ENCODE results near the gene FUT9.
"Not testable (repeated sequence)": the region's sequence is repeated elsewhere in the genome, so short reads cannot be mapped to it uniquely, and the experiment has no call there.

FUT9 gene

DNA sequence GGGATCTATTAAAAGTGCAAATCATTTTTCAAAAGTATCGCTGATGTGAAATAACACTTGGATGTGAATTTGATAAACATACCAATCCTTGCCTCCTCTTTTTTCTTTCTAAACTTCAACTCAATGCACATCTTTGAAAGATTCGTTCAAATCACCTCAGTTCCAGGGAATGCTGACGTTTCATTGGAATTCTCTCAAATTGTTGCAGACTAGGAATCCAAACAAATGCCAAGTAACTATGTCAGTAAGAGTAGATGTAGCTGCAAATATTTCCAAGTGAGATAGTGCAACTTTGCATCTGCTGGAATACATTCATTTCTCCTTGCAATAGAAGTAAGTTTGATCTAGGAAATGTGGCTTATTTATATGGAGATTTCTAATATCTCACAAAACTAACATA lies 220.7 kb downstream of the FUT9 start:
- no peak overlapping the region for H3K4me3 Mint-ChIP-seq
- H3K4me1 Mint-ChIP-seq = no peaks in the 10 kb centered on the region
- peaks cover 0 to 3% of the 10 kb centered on the region in 2 donors for H3K9me3 Mint-ChIP-seq
- no peaks in the 10 kb centered on the region for H3K36me3 Mint-ChIP-seq
- H3K27me3 Mint-ChIP-seq = no peaks in the 10 kb centered on the region
- DNase-seq (no peak), ATAC-seq (replicated peaks) (no peak)
- no peak overlapping the region for H3K27ac Mint-ChIP-seq

DNA sequence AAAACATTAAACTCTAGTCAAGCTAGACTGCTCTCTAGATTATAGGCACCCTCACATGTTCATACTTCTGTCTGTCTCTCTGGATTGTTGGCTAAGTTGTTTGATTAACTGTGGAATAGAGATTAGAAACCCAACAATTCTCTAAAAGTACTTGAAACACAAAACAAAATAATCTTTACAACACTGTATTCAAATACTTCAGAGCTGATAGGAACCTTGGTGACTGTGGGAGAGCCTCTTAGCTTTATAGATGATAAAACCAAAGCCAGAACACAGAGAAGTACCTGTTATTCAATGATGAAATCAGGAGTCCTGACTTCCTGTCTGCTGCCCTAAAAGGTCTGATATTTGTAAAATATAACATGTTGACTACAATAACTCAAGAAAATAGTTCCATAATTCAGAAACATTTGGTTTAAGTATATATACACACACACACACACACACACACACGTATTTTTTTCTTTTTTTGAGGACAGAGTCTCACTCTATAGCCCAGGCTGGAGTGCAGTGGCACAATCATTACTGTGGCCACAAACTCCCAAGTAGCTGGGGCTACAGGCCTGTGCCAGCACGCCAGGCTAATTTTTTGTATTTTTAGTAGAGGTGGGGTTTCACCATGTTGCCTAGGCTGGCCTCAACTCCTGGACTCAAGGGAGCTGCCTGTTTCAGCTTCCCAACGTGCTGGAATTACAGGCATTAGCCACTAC lies 222.0 kb downstream of the FUT9 start:
- Mint-ChIP-seq H3K36me3 (no peaks in the 10 kb centered on the region), H3K9me3 (peaks cover 0 to 3% of the 10 kb centered on the region in 2 donors), H3K4me1 (no peaks in the 10 kb centered on the region), H3K4me3 (no peak overlapping the region), H3K27ac (no peak overlapping the region), H3K27me3 (no peaks in the 10 kb centered on the region)
- DNase-seq (no peak), ATAC-seq (replicated peaks) (no peak)

DNA sequence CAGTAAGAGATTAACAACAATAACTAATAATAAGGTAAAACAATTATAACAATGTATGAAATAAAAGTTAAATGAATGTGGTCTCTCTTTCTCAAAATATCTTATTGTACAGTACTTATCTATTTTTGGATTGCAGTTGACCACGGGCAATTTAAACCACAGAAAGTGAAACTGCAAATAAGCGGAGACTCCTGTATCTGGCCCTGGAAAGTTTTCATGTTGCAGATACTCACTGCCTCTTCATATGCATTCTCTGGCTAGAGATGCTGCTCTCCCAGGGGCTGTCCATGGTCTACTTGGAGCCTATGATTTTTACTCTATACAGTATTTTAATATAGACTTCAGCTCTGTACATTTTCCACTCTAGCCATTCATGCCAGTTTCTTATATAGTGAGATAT lies 230.8 kb downstream of the FUT9 start:
- no peak for DNase-seq
- Mint-ChIP-seq H3K36me3 (no peaks in the 10 kb centered on the region), H3K9me3 (no peaks in the 10 kb centered on the region), H3K27me3 (no peaks in the 10 kb centered on the region), H3K4me3 (no peak overlapping the region), H3K4me1 (no peaks in the 10 kb centered on the region), H3K27ac (no peak overlapping the region)
- ATAC-seq (replicated peaks) = no peak

DNA sequence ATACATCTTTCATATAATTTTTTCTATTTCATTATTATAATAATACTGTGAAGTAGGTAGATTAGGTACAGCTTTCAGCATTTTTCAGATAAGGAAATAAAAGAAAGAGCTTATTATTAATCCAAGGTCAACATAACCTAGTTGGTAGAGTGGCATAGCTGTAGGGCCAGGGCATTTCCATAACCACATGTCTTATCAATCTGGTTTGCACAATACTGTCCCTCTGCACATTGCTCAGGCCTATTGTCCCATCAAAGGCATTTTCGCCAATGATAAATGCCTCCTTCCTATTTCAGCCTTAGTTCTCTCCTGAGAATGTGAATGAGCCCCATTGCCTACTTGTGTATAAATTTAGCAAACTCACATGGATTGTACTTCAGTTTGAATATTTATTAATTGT lies 234.0 kb downstream of the FUT9 start:
- Mint-ChIP-seq H3K36me3 (no peaks in the 10 kb centered on the region), H3K9me3 (peaks cover 0 to under 1% of the 10 kb centered on the region in 2 donors), H3K27me3 (no peaks in the 10 kb centered on the region), H3K27ac (no peak overlapping the region), H3K4me3 (no peak overlapping the region), H3K4me1 (no peaks in the 10 kb centered on the region)
- ATAC-seq (replicated peaks) (no peak), DNase-seq (no peak)

DNA sequence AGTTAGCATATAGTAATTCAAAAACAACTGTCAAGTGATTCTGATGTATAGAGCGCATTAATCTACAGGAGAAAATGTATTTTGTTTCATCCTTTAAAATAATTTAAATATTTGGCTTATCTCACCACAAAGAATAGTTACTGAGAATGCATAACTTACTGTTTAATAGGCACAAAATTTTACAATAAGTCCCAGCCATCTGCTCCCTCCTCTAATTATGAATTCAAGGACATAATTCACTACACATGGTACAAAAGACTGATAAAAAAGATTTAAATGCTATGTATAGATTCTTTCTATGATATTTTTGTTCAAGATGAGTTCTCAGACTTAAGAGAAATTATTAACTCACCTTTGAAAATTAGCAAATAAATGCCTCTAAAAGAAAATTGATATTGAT lies 242.0 kb downstream of the FUT9 start:
- Mint-ChIP-seq H3K36me3 (no peaks in the 10 kb centered on the region), H3K4me1 (no peaks in the 10 kb centered on the region), H3K27ac (no peak overlapping the region), H3K27me3 (no peaks in the 10 kb centered on the region), H3K9me3 (peaks cover 0 to 6% of the 10 kb centered on the region in 2 donors), H3K4me3 (no peak overlapping the region)
- ATAC-seq (replicated peaks) (no peak), DNase-seq (no peak)

DNA sequence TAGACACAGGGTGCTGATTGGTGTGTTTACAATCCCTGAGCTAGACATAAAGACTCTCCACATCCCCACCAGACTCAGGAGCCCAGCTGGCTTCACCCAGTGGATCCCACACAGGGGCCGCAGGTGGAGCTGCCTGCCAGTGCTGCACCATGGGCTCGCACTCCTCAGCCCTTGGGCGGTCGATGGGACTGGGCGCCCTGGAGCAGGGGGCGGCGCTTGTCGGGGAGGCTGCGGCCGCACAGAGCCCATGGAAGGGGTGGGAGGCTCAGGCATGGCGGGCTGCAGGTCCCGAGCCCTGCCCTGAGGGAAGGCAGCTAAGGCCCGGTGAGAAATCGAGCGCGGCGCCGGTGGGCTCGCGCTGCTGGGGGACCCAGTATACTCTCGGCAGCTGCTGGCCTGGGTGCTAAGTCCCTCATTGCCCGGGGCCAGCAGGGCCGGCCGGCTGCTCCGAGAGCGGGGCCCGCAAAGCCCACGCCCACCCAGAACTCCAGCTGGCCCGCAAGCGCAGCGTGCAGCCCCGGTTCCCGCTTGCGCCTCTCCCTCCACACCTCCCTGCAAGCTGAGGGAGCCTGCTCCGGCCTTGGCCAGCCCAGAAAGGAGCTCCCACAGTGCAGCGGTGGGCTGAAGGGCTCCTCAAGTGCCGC lies 245.1 kb downstream of the FUT9 start:
- DNase-seq; H3K27me3 Mint-ChIP-seq; H3K4me3 Mint-ChIP-seq; H3K4me1 Mint-ChIP-seq; H3K9me3 Mint-ChIP-seq; H3K27ac Mint-ChIP-seq; ATAC-seq (replicated peaks); H3K36me3 Mint-ChIP-seq: not testable (repeated sequence)
